Measurements from ENCODE around the gene PYGO1.
A peak's percentile ranks its signal among the peaks of the same experiment; 100 is the strongest.
"Not testable (repeated sequence)": the region's sequence is repeated elsewhere in the genome, so short reads cannot be mapped to it uniquely, and the experiment has no call there.

The PYGO1 gene

GRCh38 chr15:55588070-55588814 is at the start of gene PYGO1:
Gene PYGO1 (minus strand): TSS chr15:55588345. CDS start chr15:55587883, 462 bp downstream.
- peak; percentile 25 for DNase-seq

- no peak for DNase-seq
These were observed 48.9 kb upstream of the PYGO1 start for GRCh38 chr15:55637086-55637485.

GRCh38 chr15:55633731-55634130 is 45.6 kb upstream of the PYGO1 start:
- no peak for DNase-seq

- no peak for DNase-seq
These were observed 44.3 kb upstream of the PYGO1 start for GRCh38 chr15:55632434-55632833.

- DNase-seq = no peak
These were observed 42.7 kb upstream of the PYGO1 start for GRCh38 chr15:55630858-55631257.

GRCh38 chr15:55628369-55628730 is 40.2 kb upstream of the PYGO1 start:
- no peak for DNase-seq

- DNase-seq = no peak
These were observed 39.7 kb upstream of the PYGO1 start for GRCh38 chr15:55627730-55628368.

GRCh38 chr15:55619783-55620182 is 31.6 kb upstream of the PYGO1 start:
- no peak for DNase-seq

- DNase-seq = no peak
These were observed 30.2 kb upstream of the PYGO1 start for GRCh38 chr15:55618387-55618786.

- DNase-seq = no peak
These were observed 27.3 kb upstream of the PYGO1 start for GRCh38 chr15:55615445-55615844.

- no peak for DNase-seq
These were observed 25.6 kb upstream of the PYGO1 start for GRCh38 chr15:55613727-55614126.

- no peak for DNase-seq
These were observed 18.1 kb upstream of the PYGO1 start for GRCh38 chr15:55606214-55606613.

- no peak for DNase-seq
These were observed 13.2 kb upstream of the PYGO1 start for GRCh38 chr15:55601374-55601773.

GRCh38 chr15:55599439-55599838 is 11.3 kb upstream of the PYGO1 start:
- DNase-seq = no peak

GRCh38 chr15:55593019-55593418 is 4.9 kb upstream of the PYGO1 start:
- not testable (repeated sequence) for DNase-seq

GRCh38 chr15:55590788-55591187 is 2.6 kb upstream of the PYGO1 start:
- DNase-seq = no peak

GRCh38 chr15:55589287-55589686 is 1.1 kb upstream of the PYGO1 start:
- no peak for DNase-seq

- no peak for DNase-seq
These were observed 620 bp upstream of the PYGO1 start for GRCh38 chr15:55588815-55589115.

- no peak for DNase-seq
These were observed 650 bp downstream of the PYGO1 start for GRCh38 chr15:55587321-55588069.

- no peak for DNase-seq
These were observed 1.3 kb downstream of the PYGO1 start for GRCh38 chr15:55586808-55587207.

GRCh38 chr15:55576943-55577342 is 11.2 kb downstream of the PYGO1 start:
- no peak for DNase-seq

- DNase-seq = no peak
These were observed 14.0 kb downstream of the PYGO1 start for GRCh38 chr15:55574096-55574495.

GRCh38 chr15:55573224-55573623 is 14.9 kb downstream of the PYGO1 start:
- DNase-seq = no peak

All from hematopoietic multipotent progenitor cell treated with erythropoietin and hydrocortisone succinate and interleukin-3 and kit ligand, for 8 days (in vitro differentiated cells).